Stimulated activated CD4-positive, alpha-beta T cell treated with anti-CD3 and anti-CD28 coated beads, Interleukin-1b, Interleukin-23, amount 100 ng/mL, for 24 hours (primary cell): ENCODE results near the gene YIF1B.
"Not testable (repeated sequence)": the region's sequence is repeated elsewhere in the genome, so short reads cannot be mapped to it uniquely, and the experiment has no call there.

Experiments used
- DNase-seq, 4 experiments: peaks; one replicate each; pipeline ENCODE4 v3.0.0-alpha.2; 2020; ENCODE audit warnings: low read depth in 4 of 4, low spot score in 1 of 4

Gene YIF1B

GRCh38 chr19:38315657-38316476, at the start of gene YIF1B:
Gene YIF1B (minus strand): TSS chr19:38315947. CDS start chr19:38315917, 30 bp downstream.
- peak; percentile 85 to 92 (median 89) for DNase-seq

DNA sequence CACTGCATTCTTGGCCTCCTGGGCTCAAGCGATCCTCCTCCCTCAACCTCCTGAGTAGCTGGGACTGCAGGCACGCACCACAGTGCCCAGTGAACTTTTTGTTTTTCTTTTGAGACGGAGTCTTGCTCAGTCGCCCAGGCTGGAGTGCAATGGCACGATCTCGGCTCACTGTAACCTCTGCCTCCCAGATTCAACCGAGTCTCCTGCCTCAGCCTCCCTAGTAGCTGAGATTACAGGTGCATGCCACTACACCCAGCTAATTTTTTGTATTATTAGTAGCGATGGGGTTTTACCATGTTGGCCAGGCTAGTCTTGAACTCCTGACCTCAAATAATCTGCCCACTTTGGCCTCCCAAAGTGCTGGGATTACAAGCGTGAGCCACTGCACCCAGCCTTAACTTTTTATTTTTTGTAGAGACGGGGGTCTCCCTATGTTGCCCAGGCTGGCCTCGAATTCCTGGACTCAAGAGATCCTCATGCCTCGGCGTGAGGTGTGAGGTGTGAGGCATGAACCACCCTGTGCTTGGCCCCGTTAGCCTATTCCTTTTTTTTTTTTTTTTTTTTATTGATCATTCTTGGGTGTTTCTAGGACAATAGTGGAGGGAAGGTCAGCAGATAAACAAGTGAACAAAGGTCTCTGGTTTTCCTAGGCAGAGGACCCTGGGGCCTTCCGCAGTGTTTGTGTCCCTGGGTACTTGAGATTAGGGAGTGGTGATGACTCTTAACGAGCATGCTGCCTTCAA, 47.4 kb upstream of the YIF1B start:
- DNase-seq: not testable (repeated sequence)

DNA sequence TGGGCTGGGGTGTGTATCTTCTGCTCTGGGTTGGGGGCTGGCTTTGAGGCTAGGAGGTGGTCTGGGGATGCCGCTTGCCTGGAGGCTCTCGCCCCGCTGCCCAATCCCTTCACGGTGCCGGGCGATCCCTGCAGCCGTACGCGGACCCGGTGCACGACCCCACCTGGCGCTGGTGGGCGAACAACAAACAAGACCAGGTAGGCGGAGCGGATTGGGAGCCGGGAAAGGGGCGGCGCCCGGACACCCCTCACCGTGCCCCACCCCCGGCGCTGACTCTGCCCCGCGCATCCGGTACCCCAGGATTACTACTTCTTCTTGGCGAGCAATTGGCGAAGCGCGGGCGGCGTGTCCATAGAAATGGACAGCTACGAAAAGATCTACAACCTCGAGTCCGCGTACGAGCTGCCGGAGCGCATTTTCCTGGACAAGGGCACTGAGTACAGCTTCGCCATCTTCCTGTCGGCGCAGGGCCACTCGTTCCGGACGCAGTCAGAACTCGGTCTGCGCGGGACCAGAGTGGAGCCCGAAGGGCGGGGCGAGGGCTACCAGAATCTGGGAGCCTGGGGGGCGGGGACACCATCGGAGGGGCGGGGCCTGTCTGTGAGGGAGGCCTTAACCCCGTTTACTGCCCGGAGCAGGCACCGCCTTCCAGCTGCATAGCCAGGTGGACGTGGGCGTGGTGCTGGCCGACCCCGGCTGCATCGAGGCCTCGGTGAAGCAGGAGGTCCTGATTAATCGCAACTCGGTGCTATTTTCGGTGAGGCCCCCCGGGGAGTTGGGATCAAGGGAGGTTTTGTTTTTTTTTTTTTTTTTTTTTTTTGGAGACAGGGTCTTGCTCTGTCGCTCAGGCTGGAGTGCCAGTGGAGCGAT, 46.6 kb upstream of the YIF1B start:
- DNase-seq: peak; percentile 53 to 88 (median 56)

DNA sequence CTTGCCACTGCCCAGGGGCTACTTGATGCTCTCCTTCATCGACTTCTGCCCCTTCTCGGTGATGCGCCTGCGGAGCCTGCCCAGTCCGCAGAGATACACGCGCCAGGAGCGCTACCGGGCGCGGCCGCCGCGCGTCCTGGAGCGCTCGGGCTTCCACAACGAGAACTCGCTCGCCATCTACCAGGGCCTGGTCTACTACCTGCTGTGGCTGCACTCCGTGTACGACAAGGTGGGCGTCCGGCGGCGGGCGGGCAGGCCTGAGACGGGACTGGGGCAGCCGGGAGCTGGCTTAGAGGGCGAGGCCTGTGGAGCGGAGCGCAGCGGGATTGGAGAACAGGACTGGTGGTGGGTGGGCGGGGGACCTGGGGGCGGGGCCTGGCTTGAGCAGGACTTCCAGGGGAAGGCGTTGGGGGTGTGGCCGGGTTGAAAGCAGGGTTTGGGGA, 45.9 kb upstream of the YIF1B start:
- DNase-seq: peak; percentile 19 to 76 (median 46)

DNA sequence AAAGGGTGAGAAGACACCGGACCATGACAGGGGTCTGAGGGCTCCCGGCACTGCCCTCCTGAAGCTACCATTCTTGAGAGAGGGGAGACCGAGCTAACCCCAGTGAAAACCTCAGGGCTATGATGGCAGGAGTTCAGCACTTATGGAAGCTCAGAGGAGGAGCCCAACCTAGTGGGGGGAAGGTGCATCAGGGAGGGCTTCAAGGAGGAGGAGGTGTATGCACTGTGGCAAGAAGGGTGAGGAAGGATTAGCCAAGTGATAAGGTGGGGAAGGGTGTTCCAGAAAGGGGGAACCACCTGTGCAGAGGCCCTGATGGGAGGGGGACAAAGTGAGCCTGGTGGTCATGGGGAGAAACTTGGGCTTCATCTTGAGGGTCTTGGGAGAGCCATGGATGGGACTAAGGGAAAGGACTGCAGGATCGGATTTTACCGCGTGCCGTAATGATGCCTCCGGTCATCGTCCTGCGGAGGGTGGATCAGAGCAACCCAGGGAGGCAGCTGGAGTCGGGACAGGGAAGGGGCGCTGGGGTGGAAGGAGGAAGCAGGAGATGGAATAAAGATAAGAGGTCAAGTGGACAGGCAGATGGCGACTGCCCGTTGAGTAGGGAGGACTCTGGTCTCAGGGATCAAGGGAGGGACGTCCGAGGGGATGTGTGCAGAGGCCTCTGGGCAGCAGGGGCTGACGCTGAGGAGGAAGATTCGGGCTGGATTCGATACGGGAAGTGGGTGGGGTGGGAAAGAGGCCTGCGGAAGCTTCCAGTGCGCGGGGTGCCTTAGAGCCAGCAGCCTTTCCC, 45.3 kb upstream of the YIF1B start:
- no peak for DNase-seq

GRCh38 chr19:38360351-38360750, 44.6 kb upstream of the YIF1B start:
- DNase-seq: no peak

GRCh38 chr19:38359242-38360021, 43.7 kb upstream of the YIF1B start:
- no peak for DNase-seq

DNA sequence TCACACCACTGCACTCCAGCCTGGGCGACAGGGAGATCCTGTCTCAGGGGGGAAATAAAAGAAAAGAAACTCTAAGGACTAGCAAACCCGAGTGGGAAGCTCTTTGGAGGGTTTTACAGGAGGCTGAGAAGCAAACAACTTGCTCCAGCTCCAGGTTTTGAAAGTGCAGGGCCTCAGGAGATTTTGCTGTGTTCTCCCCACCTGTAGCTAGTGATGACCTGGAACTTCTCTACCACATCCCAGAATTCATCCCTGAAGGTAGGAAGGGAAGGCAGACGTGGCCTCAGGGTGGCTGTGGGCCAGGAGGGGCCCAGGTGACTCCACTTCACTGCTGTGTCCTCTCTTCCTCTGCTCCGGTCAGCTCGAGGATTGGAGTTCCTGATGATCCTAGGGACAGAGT, 42.3 kb upstream of the YIF1B start:
- no peak for DNase-seq

GRCh38 chr19:38355728-38356725, 40.3 kb upstream of the YIF1B start:
- no peak for DNase-seq

- no peak for DNase-seq
These were observed 36.9 kb upstream of the YIF1B start for GRCh38 chr19:38352611-38353010.

- DNase-seq: no peak
These were observed 36.2 kb upstream of the YIF1B start for GRCh38 chr19:38351865-38352395.

DNA sequence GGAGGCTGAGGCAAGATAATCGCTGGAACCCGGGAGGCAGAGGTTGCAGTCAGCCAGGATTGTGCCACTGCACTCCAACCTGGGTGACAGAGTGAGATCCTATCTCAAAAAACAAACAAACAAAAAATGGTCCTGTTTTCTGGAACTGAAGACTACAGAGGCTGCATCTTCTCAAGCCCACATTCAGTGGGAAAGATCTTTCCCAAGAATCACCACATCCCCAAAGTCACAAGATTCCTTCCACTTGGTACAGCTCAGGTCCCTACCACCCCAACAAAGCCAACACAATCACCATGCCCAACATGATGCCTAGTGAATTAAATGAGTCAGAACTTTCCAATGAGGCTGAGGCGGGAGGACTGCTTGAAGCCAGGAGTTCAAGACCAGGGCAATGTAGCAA, 35.1 kb upstream of the YIF1B start:
- DNase-seq: no peak

- DNase-seq: no peak
These were observed 31.1 kb upstream of the YIF1B start for GRCh38 chr19:38346837-38347236.

GRCh38 chr19:38340927-38341326, 25.2 kb upstream of the YIF1B start:
- no peak for DNase-seq

DNA sequence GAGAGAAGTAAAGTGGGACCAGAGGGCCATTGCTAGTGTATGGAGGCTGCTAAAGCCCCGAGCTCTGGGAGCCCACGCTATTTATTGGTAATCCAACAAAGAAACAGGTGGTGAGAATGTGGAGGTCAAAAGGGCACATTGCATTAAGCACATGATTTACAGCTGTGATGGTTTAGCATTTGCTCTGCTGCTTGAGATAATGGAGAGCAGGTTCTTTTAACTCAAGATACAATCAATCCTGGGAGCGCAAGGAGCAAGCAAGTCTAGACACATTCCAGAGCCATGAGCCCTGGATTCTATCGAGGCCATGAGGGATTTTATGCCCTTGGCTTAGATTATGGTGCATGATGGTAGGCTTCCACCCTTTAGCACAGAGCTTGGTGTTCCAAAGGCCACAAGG, 23.3 kb upstream of the YIF1B start:
- DNase-seq: not testable (repeated sequence)

DNA sequence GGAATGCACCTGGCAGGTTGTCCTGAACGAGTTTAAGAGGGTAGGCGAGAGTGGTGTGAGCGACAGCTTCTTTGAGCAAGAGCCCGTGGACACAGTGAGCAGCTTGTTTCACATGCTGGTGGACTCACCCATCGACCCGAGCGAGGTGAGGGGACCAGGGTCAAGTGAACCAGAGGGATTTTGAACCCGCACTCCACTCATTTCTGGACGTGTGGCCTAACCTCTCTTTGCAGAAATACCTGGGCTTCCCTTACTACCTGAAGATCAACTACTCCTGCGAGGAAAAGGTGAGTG, 21.6 kb upstream of the YIF1B start:
- no peak for DNase-seq

GRCh38 chr19:38336638-38337359, 21.1 kb upstream of the YIF1B start:
- peak; percentile 83 to 92 (median 90) for DNase-seq
